Ammon's horn (tissue), 1 donor: Measurements from ENCODE around the gene XRCC4.

ENCODE experiments used
- DNase-seq: peaks from one replicate; pipeline ENCODE4 v3.0.0-alpha.2; 2016; ENCODE audit warnings: low spot score

The XRCC4 gene

DNA sequence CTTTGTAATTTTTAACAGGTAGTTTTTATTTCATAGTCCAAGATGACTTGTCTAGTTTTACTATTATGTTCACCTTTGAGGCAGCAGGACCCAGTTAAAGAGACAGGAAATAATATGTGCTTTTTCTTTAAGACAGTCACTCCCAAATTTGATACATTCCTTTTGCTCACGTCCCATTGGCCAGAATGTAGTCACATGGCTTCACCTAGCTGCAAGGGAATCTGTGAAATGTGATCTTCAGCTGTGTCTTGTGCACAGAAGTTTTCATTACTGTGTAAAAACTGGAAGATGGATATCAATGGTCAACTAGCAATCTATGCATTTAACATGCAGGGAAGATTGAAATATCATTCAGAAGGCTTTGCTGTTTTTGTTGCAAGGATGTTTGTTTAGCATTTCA lies 41.1 kb downstream of the XRCC4 start:
- DNase-seq, result no peak

DNA sequence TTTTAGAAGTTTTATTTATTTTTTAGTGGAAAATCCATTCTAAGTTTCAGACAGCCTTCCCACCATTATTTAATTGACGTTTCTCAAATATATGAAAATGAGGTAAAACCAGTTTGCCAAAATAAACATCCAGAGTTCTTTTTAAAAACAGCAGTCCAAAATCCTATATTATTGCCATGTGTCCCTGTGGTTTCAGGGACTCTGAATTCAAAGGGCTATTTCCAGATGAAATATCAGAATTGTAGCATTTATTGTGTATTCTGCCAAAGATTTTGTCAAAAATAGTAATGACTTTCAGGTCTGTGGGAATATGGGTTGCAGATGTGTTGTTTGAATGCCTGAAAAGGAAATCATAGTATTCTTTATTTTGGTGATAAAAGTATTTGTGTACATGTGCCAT lies 41.6 kb downstream of the XRCC4 start:
- no peak for DNase-seq

- DNase-seq, result no peak
These were observed 47.2 kb downstream of the XRCC4 start for GRCh38 chr5:83124593-83124992.

DNA sequence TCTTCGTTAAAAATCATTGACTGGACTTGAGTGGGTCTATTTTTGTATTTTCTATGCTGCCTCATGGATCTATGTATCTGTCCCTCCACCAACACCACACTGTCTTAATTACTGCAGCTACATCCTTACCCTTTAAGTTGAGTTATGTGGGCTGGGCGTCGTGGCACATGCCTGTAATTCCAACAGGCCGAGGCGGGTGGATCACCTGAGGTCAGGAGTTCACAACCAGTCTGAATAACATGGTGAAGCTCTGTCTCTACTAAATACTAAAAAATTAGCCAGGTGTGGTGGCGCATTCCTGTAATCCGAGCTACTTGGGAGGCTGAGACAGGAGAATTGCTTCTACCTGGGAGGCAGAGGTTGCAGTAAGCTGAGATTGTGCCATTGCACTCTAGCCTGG lies 48.2 kb downstream of the XRCC4 start:
- no peak for DNase-seq

DNA sequence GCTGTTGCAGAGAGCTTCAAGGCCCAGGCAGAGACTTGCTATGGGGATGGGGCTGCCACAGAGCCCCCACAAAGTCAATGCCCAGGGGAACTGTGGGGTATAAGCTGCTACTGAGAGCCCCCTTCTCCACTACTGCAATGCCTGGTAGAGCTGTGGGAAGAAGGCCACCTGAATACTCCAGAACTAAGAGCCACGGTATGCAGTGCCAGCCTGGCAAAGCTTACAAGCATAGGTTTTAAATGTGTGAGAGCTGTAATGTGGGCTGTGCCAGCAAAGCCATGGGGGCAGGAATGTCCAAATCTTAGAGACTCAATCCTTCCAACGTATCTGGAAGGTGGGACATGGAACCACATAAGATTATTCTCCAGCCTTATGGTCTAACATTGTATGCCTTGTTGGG lies 49.2 kb downstream of the XRCC4 start:
- DNase-seq, result no peak

- no peak for DNase-seq
These were observed 56.5 kb downstream of the XRCC4 start for GRCh38 chr5:83133797-83134196.

GRCh38 chr5:83142526-83142925 lies 65.2 kb downstream of the XRCC4 start:
- no peak for DNase-seq

DNA sequence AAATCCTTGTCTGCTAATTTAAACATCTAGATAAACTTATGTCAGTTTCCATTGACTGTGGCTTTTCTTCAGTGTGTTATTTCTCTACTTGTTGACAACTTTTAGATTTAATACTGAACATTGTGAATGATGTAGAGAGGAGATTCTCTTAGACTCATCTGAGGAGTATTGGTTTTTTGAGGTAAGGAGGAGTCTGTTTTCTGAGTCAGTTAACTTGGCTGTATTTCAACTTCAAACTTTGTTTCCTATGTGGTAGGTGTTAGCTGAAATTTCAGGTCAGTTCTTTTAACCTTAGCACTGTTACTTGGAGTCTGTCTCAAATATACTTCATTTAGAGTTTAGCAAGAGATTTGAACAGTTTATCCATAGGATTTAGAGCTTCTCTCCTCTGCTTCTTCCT lies 67.9 kb downstream of the XRCC4 start:
- no peak for DNase-seq

DNA sequence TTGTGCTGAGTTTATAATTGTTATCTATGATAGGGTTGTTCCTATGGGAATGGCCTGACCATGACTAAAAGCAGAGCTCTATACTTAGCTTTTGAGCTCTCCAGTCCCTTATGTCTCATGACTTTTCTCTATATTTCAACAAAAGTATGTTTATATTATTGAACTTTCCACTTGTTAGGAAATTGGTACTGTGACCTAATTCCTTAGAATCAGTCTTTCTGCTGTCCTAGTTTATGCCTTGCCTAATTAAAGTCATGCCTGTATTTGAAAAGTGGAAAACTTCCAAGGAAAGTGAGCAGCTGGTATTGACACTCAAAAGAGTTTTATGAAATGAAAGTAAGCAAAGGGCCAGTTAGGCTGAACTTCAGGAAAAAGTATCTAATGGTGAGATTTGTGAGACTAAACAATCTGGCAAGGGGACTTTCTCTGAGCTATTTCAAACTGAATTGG lies 68.6 kb downstream of the XRCC4 start:
- DNase-seq, result peak; percentile 6

- no peak for DNase-seq
These were observed 69.1 kb downstream of the XRCC4 start for GRCh38 chr5:83146441-83146840.

DNA sequence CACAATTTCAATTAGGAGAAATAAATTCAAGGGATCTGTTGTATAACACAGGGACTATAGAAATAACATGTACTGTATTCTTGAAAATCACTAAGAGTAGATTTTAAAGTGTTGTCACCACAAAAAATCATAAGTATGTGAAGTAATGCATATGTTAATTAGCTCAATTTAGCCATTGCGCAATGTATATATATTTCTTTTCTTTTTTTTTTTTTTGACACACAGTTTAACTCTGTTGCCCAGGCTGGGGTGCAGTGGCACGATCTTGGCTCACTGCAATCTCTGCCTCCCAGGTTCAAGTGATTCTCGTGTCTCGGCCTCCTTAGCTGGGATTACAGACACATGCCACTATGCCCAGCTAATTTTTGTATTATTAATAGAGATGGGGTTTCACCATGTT lies 70.2 kb downstream of the XRCC4 start:
- DNase-seq, result no peak

DNA sequence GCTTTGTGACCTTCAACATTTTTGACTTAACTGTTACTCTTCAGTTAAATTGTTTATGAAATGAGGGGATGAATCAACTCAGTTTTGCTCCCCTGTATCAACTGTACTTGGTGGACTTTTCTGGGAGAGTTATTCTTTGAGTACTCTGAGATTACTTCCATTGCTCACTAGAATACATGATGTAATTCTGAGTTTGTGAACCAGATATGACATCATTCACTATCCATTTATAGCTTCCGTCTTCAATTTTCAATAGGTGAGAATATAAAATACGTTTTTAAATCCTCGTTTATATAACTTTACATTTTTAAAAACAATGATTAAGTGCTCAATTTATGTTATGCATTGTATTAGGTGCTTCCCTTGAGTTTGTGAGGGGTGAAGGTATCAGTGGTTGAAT lies 71.0 kb downstream of the XRCC4 start:
- DNase-seq, result no peak

DNA sequence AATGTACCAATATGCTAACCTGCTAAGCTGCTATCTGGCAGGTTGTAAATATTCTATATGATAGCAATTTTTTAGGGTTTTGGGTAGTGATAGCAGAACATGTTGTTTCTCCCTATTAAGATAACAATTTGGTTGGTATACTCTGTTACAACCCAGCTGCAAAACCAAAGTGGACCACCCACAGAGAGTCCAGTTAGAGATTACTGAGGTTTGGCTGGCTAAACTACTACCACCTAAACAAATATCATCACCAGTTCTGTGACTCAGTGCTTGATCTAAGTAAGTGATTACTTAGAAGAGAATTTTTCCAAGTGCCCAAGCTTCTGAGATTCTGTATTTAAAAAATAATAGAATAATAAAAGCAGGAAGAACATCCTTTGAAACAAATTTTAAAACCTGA lies 72.3 kb downstream of the XRCC4 start:
- no peak for DNase-seq

DNA sequence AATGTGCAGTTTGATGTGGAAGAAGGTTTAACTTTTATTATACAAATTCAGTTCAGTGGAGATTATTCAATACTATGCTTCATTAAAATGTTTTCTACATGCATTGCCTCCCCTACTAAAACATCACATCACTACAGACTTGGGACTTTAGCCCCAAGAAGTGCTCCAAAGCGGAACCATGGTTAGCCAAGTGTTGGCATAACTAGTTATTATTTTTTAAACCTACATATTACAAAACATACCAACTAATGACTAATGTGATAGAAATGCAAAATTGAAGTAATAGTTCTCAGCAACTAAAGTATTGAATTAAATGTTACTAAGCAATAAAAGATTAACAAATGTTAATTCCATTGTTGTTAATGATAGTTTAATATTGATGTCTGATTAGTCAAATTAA lies 74.5 kb downstream of the XRCC4 start:
- DNase-seq, result no peak

GRCh38 chr5:83152996-83153395 lies 75.6 kb downstream of the XRCC4 start:
- peak; percentile 7 for DNase-seq

DNA sequence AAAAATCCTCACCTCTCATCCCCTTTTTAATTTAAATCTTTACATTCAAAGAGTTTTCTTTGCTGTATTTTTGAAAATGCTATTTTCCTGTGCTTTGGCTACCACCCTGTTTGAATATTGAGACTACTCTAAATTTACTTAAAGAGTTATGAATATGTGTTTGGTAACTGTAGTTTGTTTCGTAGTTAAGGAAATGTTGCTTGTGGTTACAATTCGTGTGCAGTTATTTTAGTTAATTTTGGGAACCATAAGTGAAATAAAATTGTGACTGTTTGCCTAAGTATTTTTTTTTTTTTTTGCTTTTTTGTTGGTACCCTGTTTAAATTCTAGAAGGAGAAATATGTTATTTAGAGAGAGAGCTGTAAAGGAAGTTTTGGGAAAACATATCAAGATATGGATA lies 78.7 kb downstream of the XRCC4 start:
- DNase-seq, result no peak

DNA sequence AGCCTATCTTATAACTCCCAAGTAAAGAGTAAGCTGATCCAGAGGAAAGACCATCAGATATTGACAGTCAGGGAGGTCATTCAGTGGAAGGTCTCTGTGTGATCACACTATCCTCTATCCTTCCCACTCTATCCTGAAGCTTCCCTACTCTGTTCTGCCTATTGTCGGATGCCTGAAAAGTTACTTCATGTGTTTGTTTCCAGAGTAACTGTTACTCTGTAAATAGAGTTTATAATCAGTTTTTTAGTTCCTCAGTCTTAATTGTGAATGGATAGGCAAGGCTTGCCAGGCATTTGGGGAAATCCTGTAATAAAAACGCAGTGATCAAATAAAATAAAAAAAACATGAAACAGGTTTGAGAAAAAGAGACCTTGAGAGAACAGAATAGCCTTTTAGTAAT lies 79.8 kb downstream of the XRCC4 start:
- DNase-seq, result no peak

DNA sequence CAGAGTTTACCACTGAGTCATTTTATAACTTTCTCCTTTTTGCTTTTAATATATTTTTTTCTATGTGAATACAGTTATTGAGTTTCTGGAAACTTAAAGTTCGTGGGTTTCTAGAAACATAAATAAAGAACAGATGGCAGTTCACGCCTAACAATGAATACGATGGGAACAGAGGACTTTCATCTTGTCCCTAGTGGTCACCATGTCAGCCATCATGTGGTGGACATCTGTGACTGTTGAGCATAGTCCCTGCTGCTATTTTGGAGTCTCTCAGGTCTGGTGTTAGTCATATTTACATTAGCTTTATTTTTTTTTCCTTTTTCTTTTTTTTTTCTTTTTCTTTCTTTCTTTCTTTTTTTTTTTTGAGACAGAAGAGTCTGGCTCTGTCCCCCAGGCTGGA lies 85.3 kb downstream of the XRCC4 start:
- DNase-seq, result no peak

GRCh38 chr5:83167538-83167937 lies 90.2 kb downstream of the XRCC4 start:
- no peak for DNase-seq

DNA sequence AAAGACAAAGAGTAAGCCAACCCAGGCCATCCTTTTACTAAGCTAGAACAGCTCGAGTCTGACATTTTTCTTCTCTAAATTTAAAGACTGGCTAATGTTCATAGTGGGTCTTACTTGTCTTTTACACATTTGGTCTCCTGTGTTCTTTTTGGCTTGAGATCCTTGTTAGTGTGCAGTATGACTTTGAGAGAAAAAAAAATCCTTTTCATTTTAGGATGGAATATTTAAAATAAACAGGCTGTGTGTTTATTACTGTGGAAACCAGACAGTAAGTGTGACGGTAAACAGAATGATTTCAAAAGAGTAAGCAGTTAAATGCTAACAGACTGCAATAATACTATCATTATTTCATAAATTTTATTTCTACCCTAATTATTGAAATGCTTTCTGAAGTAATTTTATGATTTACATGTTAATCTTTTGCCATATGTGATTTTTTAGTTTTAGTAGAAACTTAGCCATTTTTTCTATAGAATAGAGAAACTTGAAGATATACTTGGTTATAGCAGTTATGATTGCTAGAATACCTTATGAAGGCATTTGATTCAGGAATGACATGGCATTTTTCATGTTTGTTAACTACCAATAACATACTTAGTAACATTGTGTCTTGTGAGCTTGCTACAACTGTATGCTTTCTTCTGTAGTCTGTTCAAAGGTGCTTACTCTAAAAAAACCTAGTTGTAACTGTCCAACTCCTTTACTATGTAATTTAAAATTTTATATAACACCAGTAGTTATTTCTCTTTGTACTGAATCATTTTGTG lies 92.4 kb downstream of the XRCC4 start:
- no peak for DNase-seq

DNA sequence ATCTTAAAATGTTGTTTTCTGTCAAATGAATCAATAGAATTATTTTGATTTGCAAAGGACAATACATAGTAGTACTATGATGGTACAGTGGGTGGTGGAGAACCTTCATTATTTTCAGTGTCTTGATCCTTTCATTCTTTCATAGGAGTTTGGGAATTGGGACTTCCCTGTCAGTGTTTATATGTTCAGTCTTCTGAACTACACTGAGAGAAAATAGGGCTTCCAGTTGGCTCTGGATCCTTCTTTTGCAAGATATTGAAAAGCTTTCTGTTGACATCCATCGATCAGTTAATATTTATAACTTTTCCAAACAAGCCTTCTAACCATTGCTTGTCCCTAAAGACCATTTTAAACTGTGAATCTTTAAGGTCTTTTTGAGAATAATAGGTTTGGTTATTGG lies 94.7 kb downstream of the XRCC4 start:
- no peak for DNase-seq

DNA sequence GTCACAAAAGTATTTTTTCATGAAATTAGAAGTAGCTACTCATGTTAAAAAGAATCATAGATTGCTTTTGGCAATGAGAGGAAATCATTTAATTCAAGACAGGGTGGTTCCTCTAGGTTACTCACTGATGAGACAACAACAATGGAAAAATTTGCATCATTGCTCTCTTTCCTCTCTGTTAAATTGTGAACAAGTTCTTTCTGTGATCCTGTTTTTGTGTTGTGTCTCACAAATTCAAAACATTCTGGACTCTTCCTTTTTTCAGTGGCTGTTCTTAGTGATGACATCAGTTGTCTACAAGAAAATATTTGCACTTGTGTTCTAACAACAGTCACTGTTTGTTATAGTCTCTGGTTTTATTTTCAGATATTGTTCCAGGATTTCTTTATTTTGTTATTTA lies 95.3 kb downstream of the XRCC4 start:
- DNase-seq, result no peak

DNA sequence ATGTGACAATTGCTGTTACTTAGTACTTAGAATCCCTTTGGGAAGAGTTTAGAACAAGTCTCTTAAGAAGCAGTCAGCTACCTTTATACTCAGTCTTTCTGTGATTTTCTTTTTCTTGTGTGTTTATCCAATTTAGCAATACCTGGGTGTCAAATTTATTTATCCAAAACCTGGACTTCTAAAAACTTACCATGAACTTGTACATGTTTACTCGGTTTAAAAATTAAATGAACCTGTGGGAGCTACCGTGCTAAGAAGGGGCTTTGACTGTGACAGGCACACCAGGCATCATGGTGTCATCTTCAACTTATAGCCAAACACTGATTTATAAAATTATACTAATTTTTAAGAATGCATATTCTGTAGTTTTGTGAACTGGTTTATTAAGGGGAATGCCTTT lies 96.5 kb downstream of the XRCC4 start:
- no peak for DNase-seq

- no peak for DNase-seq
These were observed 100.5 kb downstream of the XRCC4 start for GRCh38 chr5:83177803-83178202.
